ENCODE results near the gene MEF2A. TPM values are rescaled to one million over a fixed set of nuclear protein-coding genes. Genes with fewer than 3 reads are reported as not detected.

The MEF2A gene
- total RNA-seq, 1 donor from 2014 or later, result 86.8 TPM

DNA sequence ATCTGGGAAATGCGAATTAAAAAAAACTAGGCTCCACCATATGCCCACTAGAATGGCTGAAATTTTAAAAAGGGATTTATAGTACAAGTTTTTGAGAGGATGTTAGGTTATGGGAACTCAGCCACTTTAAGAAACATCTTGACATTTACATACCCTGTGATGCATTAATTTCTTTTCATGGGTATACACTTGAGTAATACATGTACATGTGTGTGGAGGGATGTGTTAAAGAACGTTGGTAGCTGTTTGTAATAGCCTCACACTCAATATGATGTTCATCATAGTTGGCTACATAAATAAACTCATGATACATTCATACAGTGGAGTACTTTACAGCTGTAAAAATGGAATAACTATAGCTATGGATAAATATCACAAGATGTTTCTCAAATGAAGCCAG is 40.9 kb downstream of the MEF2A start:
- Histone ChIP-seq H3K4me3 (no peak overlapping the region), H3K36me3 (no peaks in the 10 kb centered on the region), H3K27me3 (no peaks in the 10 kb centered on the region), H3K9me3 (no peaks in the 10 kb centered on the region), H3K27ac (no peak overlapping the region), H3K4me1 (no peaks in the 10 kb centered on the region)
- intact Hi-C loops (cut with DNase I), result no loop called here
- TF ChIP-seq, protein P1, sequence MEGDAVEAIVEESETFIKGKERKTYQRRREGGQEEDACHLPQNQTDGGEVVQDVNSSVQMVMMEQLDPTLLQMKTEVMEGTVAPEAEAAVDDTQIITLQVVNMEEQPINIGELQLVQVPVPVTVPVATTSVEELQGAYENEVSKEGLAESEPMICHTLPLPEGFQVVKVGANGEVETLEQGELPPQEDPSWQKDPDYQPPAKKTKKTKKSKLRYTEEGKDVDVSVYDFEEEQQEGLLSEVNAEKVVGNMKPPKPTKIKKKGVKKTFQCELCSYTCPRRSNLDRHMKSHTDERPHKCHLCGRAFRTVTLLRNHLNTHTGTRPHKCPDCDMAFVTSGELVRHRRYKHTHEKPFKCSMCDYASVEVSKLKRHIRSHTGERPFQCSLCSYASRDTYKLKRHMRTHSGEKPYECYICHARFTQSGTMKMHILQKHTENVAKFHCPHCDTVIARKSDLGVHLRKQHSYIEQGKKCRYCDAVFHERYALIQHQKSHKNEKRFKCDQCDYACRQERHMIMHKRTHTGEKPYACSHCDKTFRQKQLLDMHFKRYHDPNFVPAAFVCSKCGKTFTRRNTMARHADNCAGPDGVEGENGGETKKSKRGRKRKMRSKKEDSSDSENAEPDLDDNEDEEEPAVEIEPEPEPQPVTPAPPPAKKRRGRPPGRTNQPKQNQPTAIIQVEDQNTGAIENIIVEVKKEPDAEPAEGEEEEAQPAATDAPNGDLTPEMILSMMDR (IDR thresholded peaks at IDR 0.05), result no peak
- no peak for DNase-seq
- ATAC-seq, result no peak

DNA sequence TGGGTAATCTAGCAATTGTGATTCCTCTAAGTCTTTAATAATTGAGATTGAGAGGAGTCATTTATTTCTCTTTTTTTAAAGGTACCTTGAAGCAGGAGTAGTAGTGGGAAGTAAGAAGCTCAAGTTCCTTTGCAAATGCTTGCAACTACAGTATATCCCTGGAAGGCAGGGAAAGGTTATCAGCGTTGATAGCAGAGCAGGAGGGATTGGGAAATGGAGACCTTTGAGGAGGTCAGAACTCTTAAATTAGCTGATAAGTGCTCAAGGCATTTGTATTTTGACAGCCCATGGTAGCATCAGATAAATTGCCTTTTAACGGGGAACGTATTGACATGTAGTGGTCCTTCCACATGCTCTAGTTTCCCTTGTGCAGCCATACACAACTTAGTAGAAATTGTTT is 47.7 kb downstream of the MEF2A start:
- no peaks in the 10 kb centered on the region for H3K36me3 ChIP-seq

DNA sequence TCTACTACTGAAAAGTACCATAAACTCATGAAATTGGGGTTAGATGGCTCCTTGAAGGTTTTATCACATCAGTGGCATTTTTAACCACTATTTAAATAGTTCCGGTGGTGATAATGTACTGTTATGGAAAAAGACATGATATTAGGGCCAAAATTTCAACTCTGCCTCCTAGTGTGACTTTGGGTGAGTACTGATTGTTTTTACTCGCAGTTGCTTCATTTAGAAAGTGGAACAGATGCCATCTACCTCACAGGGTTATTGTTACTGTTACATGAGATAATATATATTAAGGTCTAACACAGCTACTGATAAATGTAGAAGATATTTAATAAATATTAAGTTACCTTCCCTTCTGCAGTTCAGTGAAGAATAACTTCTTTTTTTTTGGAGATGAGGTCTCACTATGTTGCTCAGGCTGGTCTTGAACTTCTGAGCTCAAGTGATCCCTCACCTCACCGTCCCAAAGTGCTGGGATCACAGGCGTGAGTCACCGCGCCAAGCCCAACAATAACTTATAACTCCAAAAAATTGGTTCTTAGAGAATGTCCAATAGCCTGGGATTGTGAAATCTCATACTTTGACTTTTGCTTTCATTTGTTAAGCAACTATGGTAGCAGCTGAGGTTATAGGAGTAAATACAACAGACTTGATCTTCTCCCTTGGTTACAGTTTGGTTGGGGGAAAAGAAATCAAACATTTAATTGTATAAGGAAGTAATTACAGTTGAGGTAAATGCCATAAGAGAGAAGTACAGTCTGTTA is 48.3 kb downstream of the MEF2A start:
- ATAC-seq (peak; percentile 71), DNase-seq (peak; percentile 70)
- no peak overlapping the region for H3K4me3 ChIP-seq
- H3K27ac ChIP-seq, result peak overlapping the region; percentile 87
- no peaks in the 10 kb centered on the region for H3K36me3 ChIP-seq
- peaks cover 45% of the 10 kb centered on the region for H3K4me1 ChIP-seq
- no peaks in the 10 kb centered on the region for H3K9me3 ChIP-seq
- TF ChIP-seq, protein P1 (IDR thresholded peaks at IDR 0.05), result no peak
- no peaks in the 10 kb centered on the region for H3K27me3 ChIP-seq
- intact Hi-C loops (cut with DNase I), result no loop called here

More for the DNA sequence above, 47.7 kb downstream of the MEF2A start:
- Histone ChIP-seq H3K27me3 (no peaks in the 10 kb centered on the region), H3K4me1 (peaks cover 39% of the 10 kb centered on the region), H3K9me3 (no peaks in the 10 kb centered on the region), H3K27ac (peak overlapping the region; percentile 87), H3K4me3 (no peak overlapping the region)
- no peak for DNase-seq
- ATAC-seq, result no peak
- TF ChIP-seq, protein P1 (IDR thresholded peaks at IDR 0.05), result no peak
- intact Hi-C loops (cut with DNase I), result no loop called here

DNA sequence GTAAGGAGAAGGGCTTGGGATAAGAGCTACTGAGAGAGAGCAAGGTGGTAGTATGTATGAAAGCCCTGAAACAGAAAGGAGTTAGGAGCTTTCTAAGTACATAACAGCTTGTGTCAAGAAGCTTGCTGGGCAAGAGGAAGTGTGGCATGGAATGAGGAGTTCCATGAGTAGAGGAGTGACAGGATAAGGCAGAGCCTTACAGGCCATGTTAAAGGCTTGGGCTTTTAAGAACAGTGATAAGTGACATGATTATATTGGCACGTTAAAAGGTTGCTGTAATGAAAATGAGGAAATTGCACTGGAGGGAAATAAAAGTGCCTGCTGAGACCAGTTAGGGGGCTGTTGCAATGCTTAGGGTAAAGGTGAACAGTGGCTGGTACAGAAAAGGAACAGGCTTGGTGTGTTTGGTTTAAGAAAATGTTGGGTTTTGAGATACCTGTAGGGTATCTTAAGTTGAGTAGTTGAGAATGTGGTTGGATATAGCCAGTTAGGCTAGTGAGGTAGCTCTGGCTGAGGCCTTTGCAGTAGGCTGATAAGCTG is 49.0 kb downstream of the MEF2A start:
- Histone ChIP-seq H3K27ac (peak overlapping the region; percentile 87), H3K9me3 (no peaks in the 10 kb centered on the region), H3K27me3 (no peaks in the 10 kb centered on the region), H3K4me3 (no peak overlapping the region), H3K36me3 (no peaks in the 10 kb centered on the region), H3K4me1 (peaks cover 48% of the 10 kb centered on the region)
- ATAC-seq (peak; percentile 76), DNase-seq (no peak)
- TF ChIP-seq, protein P1 (IDR thresholded peaks at IDR 0.05), result no peak
- intact Hi-C loops (cut with DNase I), result no loop called here

DNA sequence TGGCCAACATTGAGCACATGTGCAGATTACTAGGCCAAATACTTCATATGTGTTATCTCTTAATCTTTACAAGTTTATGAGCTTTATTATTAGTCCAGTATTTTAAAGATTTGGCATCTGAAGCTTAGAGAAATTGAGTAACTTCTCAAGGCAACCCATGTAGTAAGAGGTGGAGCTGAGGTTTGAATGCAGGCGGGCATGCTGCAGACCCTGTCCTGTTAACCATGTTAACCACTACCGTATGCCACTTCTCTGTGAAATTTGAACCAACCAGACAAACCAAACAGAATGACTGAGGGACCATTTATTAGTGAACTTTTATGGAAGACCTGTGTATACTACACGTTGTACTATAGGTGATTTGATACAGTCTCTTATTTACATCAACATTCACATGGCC is 49.7 kb downstream of the MEF2A start:
- ATAC-seq (no peak), DNase-seq (no peak)
- Histone ChIP-seq H3K27me3 (no peaks in the 10 kb centered on the region), H3K36me3 (no peaks in the 10 kb centered on the region), H3K9me3 (no peaks in the 10 kb centered on the region), H3K4me3 (no peak overlapping the region), H3K27ac (no peak overlapping the region), H3K4me1 (peaks cover 48% of the 10 kb centered on the region)
- intact Hi-C loops (cut with DNase I), result no loop called here
- TF ChIP-seq, protein P1 (IDR thresholded peaks at IDR 0.05), result no peak
